Right kidney (tissue), 1 donor: Measurements from ENCODE around the gene PIEZO1.

Experiments
- DNase-seq: peaks from one replicate; pipeline ENCODE4 v3.0.0-alpha.2; 2016

PIEZO1 gene

GRCh38 chr16:88719933-88720296 lies 65.1 kb downstream of the PIEZO1 start:
- DNase-seq: no peak

GRCh38 chr16:88719267-88719932 lies 65.6 kb downstream of the PIEZO1 start:
- DNase-seq: no peak

- no peak for DNase-seq
These were observed 66.8 kb downstream of the PIEZO1 start for GRCh38 chr16:88718178-88718577.

GRCh38 chr16:88716601-88717001 lies 68.4 kb downstream of the PIEZO1 start:
- no peak for DNase-seq

- DNase-seq: no peak
These were observed 68.8 kb downstream of the PIEZO1 start for GRCh38 chr16:88716201-88716600.

GRCh38 chr16:88715312-88716190 lies 69.5 kb downstream of the PIEZO1 start:
- DNase-seq: no peak

GRCh38 chr16:88714420-88715302 lies 70.4 kb downstream of the PIEZO1 start:
- no peak for DNase-seq

- no peak for DNase-seq
These were observed 71.2 kb downstream of the PIEZO1 start for GRCh38 chr16:88713568-88714419.

GRCh38 chr16:88713054-88713453 lies 72.0 kb downstream of the PIEZO1 start:
- DNase-seq: no peak

- no peak for DNase-seq
These were observed 72.5 kb downstream of the PIEZO1 start for GRCh38 chr16:88712362-88712979.

- no peak for DNase-seq
These were observed 73.2 kb downstream of the PIEZO1 start for GRCh38 chr16:88711750-88712340.

GRCh38 chr16:88710556-88710955 lies 74.5 kb downstream of the PIEZO1 start:
- DNase-seq: no peak

- DNase-seq: no peak
These were observed 77.8 kb downstream of the PIEZO1 start for GRCh38 chr16:88706965-88707826.

- DNase-seq: peak; percentile 84
These were observed 78.6 kb downstream of the PIEZO1 start, which contains the start of the genes CTU2 and RNF166 for GRCh38 chr16:88706229-88706964. Gene CTU2, plus strand, starts transcription at chr16:88706503. Its CDS starts 28 bp downstream, at chr16:88706531. Gene RNF166, minus strand, starts transcription at chr16:88706408. Its CDS starts 83 bp downstream, at chr16:88706325.

GRCh38 chr16:88705801-88706228 lies 79.2 kb downstream of the PIEZO1 start:
- DNase-seq: no peak

GRCh38 chr16:88705076-88705684 lies 79.8 kb downstream of the PIEZO1 start:
- no peak for DNase-seq

- DNase-seq: no peak
These were observed 81.3 kb downstream of the PIEZO1 start for GRCh38 chr16:88703486-88704309.
